CD4-positive, alpha-beta T cell treated with Interleukin-1 beta for 1 hour (primary cell): ENCODE data around the gene NR5A1.

Experiments used
- DNase-seq, 2 donors: peaks; one replicate each; pipeline ENCODE4 v3.0.0-alpha.2; 2020 to 2022

Gene NR5A1

GRCh38 chr9:124457079-124457886, 49.9 kb downstream of the NR5A1 start:
- DNase-seq, result no peak

- DNase-seq, result no peak
Measured at GRCh38 chr9:124456341-124457078, 50.7 kb downstream of the NR5A1 start.

GRCh38 chr9:124455820-124456219, 51.4 kb downstream of the NR5A1 start:
- no peak for DNase-seq

- no peak for DNase-seq
Measured at GRCh38 chr9:124454791-124455443, 52.3 kb downstream of the NR5A1 start.

GRCh38 chr9:124454296-124454695, 52.9 kb downstream of the NR5A1 start:
- no peak for DNase-seq

- DNase-seq, result no peak
Measured at GRCh38 chr9:124453586-124454191, 53.5 kb downstream of the NR5A1 start.

- DNase-seq, result no peak
Measured at GRCh38 chr9:124452841-124453585, 54.2 kb downstream of the NR5A1 start.

GRCh38 chr9:124452326-124452725, 54.9 kb downstream of the NR5A1 start:
- no peak for DNase-seq

- no peak for DNase-seq
Measured at GRCh38 chr9:124450931-124451661, 56.1 kb downstream of the NR5A1 start.

GRCh38 chr9:124450241-124450924, 56.8 kb downstream of the NR5A1 start, which contains the start of gene ADGRD2:
Gene ADGRD2 (plus strand): TSS chr9:124450451. CDS start chr9:124451667, 1,216 bp downstream.
- DNase-seq, result no peak

GRCh38 chr9:124449381-124450151, 57.6 kb downstream of the NR5A1 start:
- DNase-seq, result no peak

GRCh38 chr9:124448019-124448418, 59.2 kb downstream of the NR5A1 start:
- no peak for DNase-seq

- DNase-seq, result no peak
Measured at GRCh38 chr9:124447297-124447661, 59.9 kb downstream of the NR5A1 start.

- DNase-seq, result no peak
Measured at GRCh38 chr9:124444166-124444565, 63.0 kb downstream of the NR5A1 start.

- no peak for DNase-seq
Measured at GRCh38 chr9:124443625-124444024, 63.6 kb downstream of the NR5A1 start.

- no peak for DNase-seq
Measured at GRCh38 chr9:124442826-124443225, 64.4 kb downstream of the NR5A1 start.

- no peak for DNase-seq
Measured at GRCh38 chr9:124442379-124442778, 64.8 kb downstream of the NR5A1 start.

GRCh38 chr9:124441291-124441690, 65.9 kb downstream of the NR5A1 start:
- no peak for DNase-seq

- DNase-seq, result no peak
Measured at GRCh38 chr9:124440786-124441185, 66.4 kb downstream of the NR5A1 start.

- DNase-seq, result no peak
Measured at GRCh38 chr9:124439686-124440243, 67.4 kb downstream of the NR5A1 start.
